HG03354 (cell line): Measurements from ENCODE around the gene TNFRSF6B.

Experiments used
- ATAC-seq: cut with Tn5 transposase; IDR thresholded peaks from one replicate; pipeline ENCODE4 v1.9.1; 2021; ENCODE audit warnings: mild to moderate bottlenecking; ENCODE audit not compliant: unreplicated experiment, poor library complexity, severe bottlenecking

The TNFRSF6B gene

GRCh38 chr20:63744574-63745423, 48.3 kb downstream of the TNFRSF6B start:
- ATAC-seq: no peak

GRCh38 chr20:63745424-63745805, 49.0 kb downstream of the TNFRSF6B start:
- ATAC-seq: no peak

- no peak for ATAC-seq
Observed at GRCh38 chr20:63745961-63746731, 49.7 kb downstream of the TNFRSF6B start.

GRCh38 chr20:63746751-63747315, 50.4 kb downstream of the TNFRSF6B start:
- no peak for ATAC-seq

GRCh38 chr20:63747622-63748069, 51.2 kb downstream of the TNFRSF6B start:
- ATAC-seq: no peak
